Esophagus squamous epithelium (tissue), 5 donors: ENCODE data around the gene EHBP1. TPM values are rescaled to one million over a fixed set of nuclear protein-coding genes. Genes with fewer than 3 reads are reported as not detected.

Experiments
- DNase-seq: peaks from one replicate; lab custom pipeline; 2025; lab: John Stamatoyannopoulos, UW
- H3K27ac ChIP-seq, 4 donors: fragments of 200-600 bp; sonication (generic); one replicate each; pipeline ENCODE4 v1.5.1; 2016 to 2019; ENCODE audit warnings: mild to moderate bottlenecking in 1 of 4
- H3K27me3 ChIP-seq, 4 donors: fragments of 200-600 bp; sonication (generic); 1 replicate in 3 of 4; 2 replicates in 1 of 4; pipeline versions ENCODE4 v1.5.1 to v1.6.0; 2017 to 2021; ENCODE audit warnings: antibody characterized with exemption in 1 of 4
- H3K36me3 ChIP-seq, 3 donors: fragments of 200-600 bp; sonication (generic); one replicate each; pipeline ENCODE4 v1.5.1; 2016 to 2019
- H3K4me1 ChIP-seq, 3 donors: fragments of 200-600 bp; sonication (generic); one replicate each; pipeline ENCODE4 v1.5.1; 2017 to 2019
- H3K4me3 ChIP-seq, 4 donors: fragments of 200-600 bp; sonication (generic); 1 replicate in 3 of 4; 2 replicates in 1 of 4; pipeline ENCODE4 v1.5.1; 2016 to 2019; ENCODE audit warnings: mild to moderate bottlenecking in 2 of 4, moderate library complexity in 1 of 4
- H3K9me3 ChIP-seq, 3 donors: fragments of 200-600 bp; sonication (generic); one replicate each; pipeline ENCODE4 v1.5.1; 2016 to 2019
- POLR2A ChIP-seq, 4 donors: fragments of 450-650 bp; IDR thresholded peaks; one replicate each; pipeline ENCODE4 v1.6.1; 2017; ENCODE audit warnings: antibody characterized with exemption in 4 of 4, mild to moderate bottlenecking in 4 of 4, moderate library complexity in 3 of 4
- WGBS, 2 donors: methylation state at CpG; one replicate each; pipeline ENCODE4 v1.1.5; 2018; 5-methylcytosine and 5-hydroxymethylcytosine counted together
- intact Hi-C: fragments of 100-400 bp; cut with DNase I; formaldehyde crosslinking; loops from one replicate; pipeline ENCODE4 v1.15.0; 2022
- total RNA-seq, 4 donors: library from RNA; depleted of rRNA; stranded (reverse); fragments of >200 nt; gene quantifications; one replicate each; pipeline ENCODE4 v1.1.0, GENCODE V29; 2016
- TF ChIP-seq, protein P1 (sequence below), 6 experiments: fragments of 450-650 bp in 4 of 6; fragments of 200-600 bp in 2 of 6; sonication (generic) in 2 of 6; IDR thresholded peaks; one replicate each; pipeline ENCODE4 v1.5.1; 2016 to 2019; ENCODE audit warnings: antibody characterized with exemption in 6 of 6, mild to moderate bottlenecking in 4 of 6, moderate library complexity in 4 of 6
- donor health status: DM: yes; HTN: yes; CAD: no.

EHBP1 gene
- total RNA-seq, 4 donors from 2014 or later = 59.6 to 111 (median 77.9) TPM

DNA sequence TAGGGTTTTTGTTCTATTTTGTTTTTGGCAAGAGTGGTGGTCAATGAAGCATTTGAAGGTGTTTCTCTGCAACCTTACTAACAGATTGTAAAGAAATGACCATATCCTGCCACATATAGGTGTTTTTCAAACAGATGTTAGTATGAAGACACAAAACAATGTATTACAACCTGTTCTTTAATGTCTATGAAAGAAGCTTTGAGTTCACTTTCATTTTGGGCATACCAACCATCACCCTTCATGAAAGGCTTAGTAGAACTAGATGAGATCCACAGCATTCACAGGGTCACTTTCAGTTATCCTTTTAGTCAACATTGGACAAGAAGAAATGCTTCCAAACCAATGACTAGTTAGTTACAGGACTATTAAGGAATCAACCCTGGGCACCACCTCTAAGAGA, 95.1 kb downstream of the EHBP1 start:
- Histone ChIP-seq H3K4me3 (no peak overlapping the region), H3K4me1 (peaks cover 0 to 6% (median 0%) of the 10 kb centered on the region in 3 donors), H3K9me3 (no peaks in the 10 kb centered on the region), H3K27me3 (no peaks in the 10 kb centered on the region), H3K27ac (no peak overlapping the region), H3K36me3 (peaks cover 0 to 3% (median 0%) of the 10 kb centered on the region in 3 donors)
- DNase-seq = no peak
- intact Hi-C loops = no loop called here
- TF ChIP-seq, protein P1, sequence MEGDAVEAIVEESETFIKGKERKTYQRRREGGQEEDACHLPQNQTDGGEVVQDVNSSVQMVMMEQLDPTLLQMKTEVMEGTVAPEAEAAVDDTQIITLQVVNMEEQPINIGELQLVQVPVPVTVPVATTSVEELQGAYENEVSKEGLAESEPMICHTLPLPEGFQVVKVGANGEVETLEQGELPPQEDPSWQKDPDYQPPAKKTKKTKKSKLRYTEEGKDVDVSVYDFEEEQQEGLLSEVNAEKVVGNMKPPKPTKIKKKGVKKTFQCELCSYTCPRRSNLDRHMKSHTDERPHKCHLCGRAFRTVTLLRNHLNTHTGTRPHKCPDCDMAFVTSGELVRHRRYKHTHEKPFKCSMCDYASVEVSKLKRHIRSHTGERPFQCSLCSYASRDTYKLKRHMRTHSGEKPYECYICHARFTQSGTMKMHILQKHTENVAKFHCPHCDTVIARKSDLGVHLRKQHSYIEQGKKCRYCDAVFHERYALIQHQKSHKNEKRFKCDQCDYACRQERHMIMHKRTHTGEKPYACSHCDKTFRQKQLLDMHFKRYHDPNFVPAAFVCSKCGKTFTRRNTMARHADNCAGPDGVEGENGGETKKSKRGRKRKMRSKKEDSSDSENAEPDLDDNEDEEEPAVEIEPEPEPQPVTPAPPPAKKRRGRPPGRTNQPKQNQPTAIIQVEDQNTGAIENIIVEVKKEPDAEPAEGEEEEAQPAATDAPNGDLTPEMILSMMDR (IDR thresholded peaks at IDR 0.05) = no peak
- no peak for TF ChIP-seq POLR2A (IDR thresholded peaks at IDR 0.05)

DNA sequence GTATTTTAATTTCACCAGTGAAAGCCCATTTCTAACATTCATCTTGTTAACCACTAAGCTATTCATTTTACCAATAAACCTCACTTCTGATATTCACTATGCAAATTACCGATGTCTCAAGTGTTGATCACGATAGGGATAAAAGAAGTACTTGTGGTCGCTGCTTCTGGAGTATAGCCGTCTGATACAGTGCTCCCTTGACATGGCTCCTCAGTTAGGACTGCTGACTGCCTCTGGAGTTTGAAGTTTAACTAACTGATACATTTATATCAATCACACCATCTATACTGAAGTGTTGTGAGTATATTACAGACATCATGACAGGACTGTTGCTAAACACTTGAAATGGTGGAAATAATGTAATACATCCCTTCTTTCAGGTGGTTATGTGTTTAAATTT, 95.6 kb downstream of the EHBP1 start:
- Histone ChIP-seq H3K27me3 (no peaks in the 10 kb centered on the region), H3K36me3 (peaks cover 0 to 8% (median 0%) of the 10 kb centered on the region in 3 donors), H3K27ac (no peak overlapping the region), H3K4me1 (peaks cover 0 to under 1% (median 0%) of the 10 kb centered on the region in 3 donors), H3K4me3 (no peak overlapping the region), H3K9me3 (no peaks in the 10 kb centered on the region)
- 87 to 92% methylated on average over 4 of the region's 4 CpGs for WGBS, 2 donors
- TF ChIP-seq POLR2A (IDR thresholded peaks at IDR 0.05) = no peak
- TF ChIP-seq, protein P1 (IDR thresholded peaks at IDR 0.05) = no peak
- no peak for DNase-seq
- intact Hi-C loops = no loop called here

DNA sequence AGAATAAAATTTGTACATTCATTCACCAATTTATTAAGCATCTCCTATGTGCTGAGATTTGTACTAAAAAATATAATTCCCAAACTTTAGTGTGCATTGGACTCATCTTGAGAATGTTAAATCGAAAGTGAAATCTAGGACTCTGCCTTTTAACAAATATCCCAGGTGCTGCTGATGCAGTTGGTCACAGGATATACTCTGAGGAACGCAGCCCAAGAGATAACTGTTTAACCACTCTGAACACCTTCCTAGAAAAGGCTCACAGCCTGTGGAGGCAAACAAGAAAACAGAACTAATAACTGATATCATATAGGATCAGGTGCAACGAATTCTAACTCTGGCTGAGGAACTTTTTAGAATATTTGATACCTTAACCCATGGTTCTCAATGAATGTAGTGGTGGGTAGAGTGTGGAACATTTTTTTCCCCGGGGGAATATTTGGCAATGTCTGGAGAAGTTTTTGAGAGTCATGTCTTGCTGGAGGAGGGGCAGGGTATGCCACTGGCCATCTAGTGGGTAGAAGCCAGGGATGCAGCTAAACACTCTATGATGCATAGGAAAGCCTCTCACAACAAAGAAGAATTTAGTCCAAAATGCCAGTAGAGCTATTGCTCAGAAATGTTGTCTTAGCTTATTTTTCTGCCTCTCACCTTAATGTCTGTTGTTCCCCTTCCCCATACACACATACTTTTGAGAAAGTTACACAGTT, 96.5 kb downstream of the EHBP1 start:
- 78 to 91% methylated on average over 4 of the region's 4 CpGs for WGBS, 2 donors
- DNase-seq = no peak
- no peak for TF ChIP-seq POLR2A (IDR thresholded peaks at IDR 0.05)
- TF ChIP-seq, protein P1 (IDR thresholded peaks at IDR 0.05) = peak in 1 of 6 experiments; percentile 9
- Histone ChIP-seq H3K27ac (no peak overlapping the region), H3K4me1 (no peaks in the 10 kb centered on the region), H3K4me3 (no peak overlapping the region), H3K9me3 (no peaks in the 10 kb centered on the region), H3K27me3 (no peaks in the 10 kb centered on the region), H3K36me3 (peaks cover 0 to 17% (median 0%) of the 10 kb centered on the region in 3 donors)
- intact Hi-C loops = no loop called here

- no peaks in the 10 kb centered on the region for H3K27me3 ChIP-seq
- no peak for DNase-seq
- intact Hi-C loops = no loop called here
- no peaks in the 10 kb centered on the region for H3K4me1 ChIP-seq
- TF ChIP-seq, protein P1 (IDR thresholded peaks at IDR 0.05) = no peak
- no peak for TF ChIP-seq POLR2A (IDR thresholded peaks at IDR 0.05)
- peaks cover 0 to 22% (median 0%) of the 10 kb centered on the region in 3 donors for H3K36me3 ChIP-seq
- H3K9me3 ChIP-seq = no peaks in the 10 kb centered on the region
- H3K4me3 ChIP-seq = no peak overlapping the region
- no peak overlapping the region for H3K27ac ChIP-seq
Measured at GRCh38 chr2:62803961-62804360, 98.4 kb downstream of the EHBP1 start.

- 85 to 89% methylated on average over 7 of the region's 7 CpGs for WGBS, 2 donors
- DNase-seq = no peak
- Histone ChIP-seq H3K4me3 (no peak overlapping the region), H3K4me1 (no peaks in the 10 kb centered on the region), H3K27ac (no peak overlapping the region), H3K9me3 (no peaks in the 10 kb centered on the region), H3K36me3 (peaks cover 0 to 22% (median 0%) of the 10 kb centered on the region in 3 donors), H3K27me3 (no peaks in the 10 kb centered on the region)
- TF ChIP-seq POLR2A (IDR thresholded peaks at IDR 0.05) = no peak
- TF ChIP-seq, protein P1 (IDR thresholded peaks at IDR 0.05) = no peak
- intact Hi-C loops = no loop called here
Measured at GRCh38 chr2:62806231-62806630, 100.7 kb downstream of the EHBP1 start.
